Spinal cord (tissue), 10 donors: Measurements from ENCODE around the gene MORF4L2. TPM values are rescaled to one million over a fixed set of nuclear protein-coding genes. Genes with fewer than 3 reads are reported as not detected.

Experiments
- DNase-seq, 6 donors: peaks; one replicate each; pipeline versions ENCODE4 v3.0.0 to v3.0.0-alpha.2; 2013 to 2015; ENCODE audit warnings: low spot score in 6 of 6, low read depth in 4 of 6
- H3K27ac ChIP-seq: one replicate; pipeline ENCODE4 v1.5.1; 2013; ENCODE audit warnings: low read depth, low read length, control low read depth
- H3K27me3 ChIP-seq: one replicate; pipeline ENCODE4 v1.6.1; 2013; ENCODE audit warnings: low read length; ENCODE audit not compliant: control insufficient read depth, insufficient read depth
- H3K36me3 ChIP-seq: one replicate; pipeline ENCODE4 v1.6.1; 2013; ENCODE audit warnings: low read length; ENCODE audit not compliant: control insufficient read depth, insufficient read depth
- H3K4me1 ChIP-seq: one replicate; pipeline ENCODE4 v1.6.1; 2013; ENCODE audit warnings: low read length; ENCODE audit not compliant: control insufficient read depth, insufficient read depth
- H3K4me3 ChIP-seq: one replicate; pipeline ENCODE4 v1.5.1; 2013; ENCODE audit warnings: low read depth, low read length, control low read depth
- H3K9me3 ChIP-seq: one replicate; pipeline ENCODE4 v1.6.1; 2013; ENCODE audit warnings: low read length; ENCODE audit not compliant: control insufficient read depth, insufficient read depth
- WGBS: methylation state at CpG from one replicate; pipeline ENCODE4 v1.1.5; 2013; ENCODE audit warnings: missing lambda C conversion rate; ENCODE audit not compliant: insufficient coverage; 5-methylcytosine and 5-hydroxymethylcytosine counted together
- polyA plus RNA-seq, 2 donors: library from polyadenylated mRNA; unstranded; fragments of 120-200 nt; gene quantifications; one replicate each; pipeline ENCODE4 v1.2.1, GENCODE V29; 2013; ENCODE audit not compliant: insufficient read length in 2 of 2
- total RNA-seq, 2 donors: library from RNA; depleted of rRNA in 1 of 2; stranded (reverse); fragments of 120-200 nt in 1 of 2; fragments of >200 nt in 1 of 2; gene quantifications; one replicate each; pipeline versions ENCODE4 v1.2.3 to v1.2.4, GENCODE V29; 2013 to 2014
- donor health status: healthy.

MORF4L2 gene
- total and polyA plus RNA-seq, 4 donors = 331 to 391 (median 351) TPM

GRCh38 chrX:103722505-103722904 is 36.0 kb upstream of the MORF4L2 start:
- H3K4me1 ChIP-seq = peaks cover 3% of the 10 kb centered on the region
- peaks cover 17% of the 10 kb centered on the region for H3K27me3 ChIP-seq
- no peaks in the 10 kb centered on the region for H3K9me3 ChIP-seq
- DNase-seq = no peak
- H3K36me3 ChIP-seq = no peaks in the 10 kb centered on the region
- 50% methylated on average over 1 of the region's 3 CpGs for WGBS
- no peak overlapping the region for H3K4me3 ChIP-seq
- H3K27ac ChIP-seq = no peak overlapping the region

- Histone ChIP-seq H3K27ac (no peak overlapping the region), H3K36me3 (no peaks in the 10 kb centered on the region), H3K9me3 (no peaks in the 10 kb centered on the region), H3K4me3 (no peak overlapping the region), H3K4me1 (no peaks in the 10 kb centered on the region), H3K27me3 (peaks cover 12% of the 10 kb centered on the region)
- WGBS = 100% methylated on average over 2 of the region's 4 CpGs
- no peak for DNase-seq
Measured at GRCh38 chrX:103718120-103718519, 31.6 kb upstream of the MORF4L2 start.

GRCh38 chrX:103716962-103717361 is 30.5 kb upstream of the MORF4L2 start:
- Histone ChIP-seq H3K4me1 (no peaks in the 10 kb centered on the region), H3K27ac (no peak overlapping the region), H3K9me3 (no peaks in the 10 kb centered on the region), H3K27me3 (peaks cover 10% of the 10 kb centered on the region), H3K4me3 (no peak overlapping the region), H3K36me3 (no peaks in the 10 kb centered on the region)
- 50% methylated on average over 2 of the region's 2 CpGs for WGBS
- no peak for DNase-seq

- Histone ChIP-seq H3K36me3 (no peaks in the 10 kb centered on the region), H3K9me3 (no peaks in the 10 kb centered on the region), H3K27me3 (no peaks in the 10 kb centered on the region), H3K27ac (no peak within 1 kb of the TSS), H3K4me1 (no peaks in the 10 kb centered on the region), H3K4me3 (no peak within 1 kb of the TSS)
- no peak for DNase-seq
- 100% methylated on average over 1 of the region's 5 CpGs for WGBS
Measured at GRCh38 chrX:103710609-103711008, 24.1 kb upstream of the MORF4L2 start, which contains the start of gene TMEM31. TMEM31 (plus strand) TSS chrX:103710909; CDS start chrX:103712259, 1,350 bp downstream.

- Histone ChIP-seq H3K36me3 (no peaks in the 10 kb centered on the region), H3K4me1 (no peaks in the 10 kb centered on the region), H3K4me3 (no peak overlapping the region), H3K27ac (no peak overlapping the region), H3K27me3 (no peaks in the 10 kb centered on the region), H3K9me3 (no peaks in the 10 kb centered on the region)
- WGBS = 86% methylated on average over 1 of the region's 3 CpGs
- peak in 1 of 6 donors; percentile 24 for DNase-seq
Measured at GRCh38 chrX:103704863-103705262, 18.4 kb upstream of the MORF4L2 start.

- no peaks in the 10 kb centered on the region for H3K36me3 ChIP-seq
- 77% methylated on average over 3 of the region's 5 CpGs for WGBS
- H3K27ac ChIP-seq = no peak overlapping the region
- peaks cover 3% of the 10 kb centered on the region for H3K27me3 ChIP-seq
- H3K4me1 ChIP-seq = no peaks in the 10 kb centered on the region
- H3K9me3 ChIP-seq = no peaks in the 10 kb centered on the region
- no peak for DNase-seq
- H3K4me3 ChIP-seq = no peak overlapping the region
Measured at GRCh38 chrX:103699243-103699642, 12.7 kb upstream of the MORF4L2 start.

- no peak overlapping the region for H3K4me3 ChIP-seq
- peaks cover 11% of the 10 kb centered on the region for H3K27me3 ChIP-seq
- H3K9me3 ChIP-seq = no peaks in the 10 kb centered on the region
- no peaks in the 10 kb centered on the region for H3K4me1 ChIP-seq
- H3K27ac ChIP-seq = no peak overlapping the region
- H3K36me3 ChIP-seq = no peaks in the 10 kb centered on the region
- no peak for DNase-seq
Measured at GRCh38 chrX:103697687-103698086, 11.2 kb upstream of the MORF4L2 start.

GRCh38 chrX:103691059-103691458 is 4.6 kb upstream of the MORF4L2 start:
- 43% methylated on average over 1 of the region's 1 CpG for WGBS
- no peak overlapping the region for H3K4me3 ChIP-seq
- H3K27me3 ChIP-seq = peaks cover 23% of the 10 kb centered on the region
- no peaks in the 10 kb centered on the region for H3K36me3 ChIP-seq
- H3K4me1 ChIP-seq = no peaks in the 10 kb centered on the region
- no peak for DNase-seq
- H3K9me3 ChIP-seq = no peaks in the 10 kb centered on the region
- H3K27ac ChIP-seq = no peak overlapping the region

- Histone ChIP-seq H3K4me3 (no peak overlapping the region), H3K9me3 (no peaks in the 10 kb centered on the region), H3K4me1 (no peaks in the 10 kb centered on the region), H3K27ac (peak overlapping the region; percentile 99), H3K36me3 (peaks cover under 1% of the 10 kb centered on the region), H3K27me3 (peaks cover 16% of the 10 kb centered on the region)
- peak in 2 of 6 donors; percentile 67 to 83 for DNase-seq
- WGBS = no CpG with 5 or more reads among the region's 4 CpGs
Measured at GRCh38 chrX:103688946-103689345, 2.4 kb upstream of the MORF4L2 start.

GRCh38 chrX:103687696-103688201 is 1.2 kb upstream of the MORF4L2 start:
- Histone ChIP-seq H3K27me3 (peaks cover 12% of the 10 kb centered on the region), H3K4me3 (peak overlapping the region; percentile 83), H3K27ac (peak overlapping the region; percentile 99), H3K9me3 (no peaks in the 10 kb centered on the region), H3K4me1 (no peaks in the 10 kb centered on the region), H3K36me3 (peaks cover 4% of the 10 kb centered on the region)
- DNase-seq = peak; percentile 75 to 97 (median 78)
- 21% methylated on average over 14 of the region's 17 CpGs for WGBS
